Duodenal mucosa (tissue), 2 donors: ENCODE results near the gene MAPT.

Experiments used
- H3K27ac ChIP-seq: one replicate; pipeline ENCODE4 v1.7.0; 2013; ENCODE audit warnings: low read depth, low read length
- H3K27me3 ChIP-seq, 2 donors: one replicate each; pipeline ENCODE4 v1.7.0; 2013; ENCODE audit warnings: low read length in 2 of 2, control low read depth in 1 of 2; ENCODE audit not compliant: insufficient read depth in 2 of 2, control insufficient read depth in 1 of 2
- H3K36me3 ChIP-seq, 2 donors: one replicate each; pipeline ENCODE4 v1.7.0; 2013; ENCODE audit warnings: low read length in 2 of 2, control low read depth in 1 of 2; ENCODE audit not compliant: insufficient read depth in 2 of 2, control insufficient read depth in 1 of 2
- H3K4me1 ChIP-seq, 2 donors: one replicate each; pipeline ENCODE4 v1.7.0; 2013; ENCODE audit warnings: low read length in 2 of 2, control low read depth in 1 of 2; ENCODE audit not compliant: insufficient read depth in 2 of 2, control insufficient read depth in 1 of 2
- H3K4me3 ChIP-seq, 2 donors: one replicate each; pipeline ENCODE4 v1.7.0; 2013; ENCODE audit warnings: low read length in 2 of 2, low read depth in 1 of 2
- H3K9ac ChIP-seq, 2 donors: one replicate each; pipeline ENCODE4 v1.7.0; 2013; ENCODE audit warnings: low read length in 2 of 2, low read depth in 1 of 2
- H3K9me3 ChIP-seq, 2 donors: one replicate each; pipeline ENCODE4 v1.7.0; 2013; ENCODE audit warnings: low read length in 2 of 2, control low read depth in 1 of 2; ENCODE audit not compliant: control insufficient read depth in 1 of 2

The MAPT gene

GRCh38 chr17:46028981-46029565 is 134.7 kb downstream of the MAPT start:
- H3K27me3 ChIP-seq, result no peaks in the 10 kb centered on the region
- peaks cover 0 to 3% of the 10 kb centered on the region in 2 donors for H3K4me1 ChIP-seq
- no peak overlapping the region for H3K9ac ChIP-seq
- no peak overlapping the region for H3K27ac ChIP-seq
- H3K36me3 ChIP-seq, result peaks cover 50% of the 10 kb centered on the region in 2 donors
- H3K4me3 ChIP-seq, result no peak overlapping the region
- no peaks in the 10 kb centered on the region for H3K9me3 ChIP-seq

- H3K4me1 ChIP-seq, result peaks cover 0 to 3% of the 10 kb centered on the region in 2 donors
- no peaks in the 10 kb centered on the region for H3K27me3 ChIP-seq
- H3K27ac ChIP-seq, result no peak overlapping the region
- H3K9ac ChIP-seq, result no peak overlapping the region
- no peaks in the 10 kb centered on the region for H3K9me3 ChIP-seq
- no peak overlapping the region for H3K4me3 ChIP-seq
- H3K36me3 ChIP-seq, result peaks cover 52 to 55% of the 10 kb centered on the region in 2 donors
These were observed 135.3 kb downstream of the MAPT start for GRCh38 chr17:46029627-46030026.

GRCh38 chr17:46030752-46031151 is 136.4 kb downstream of the MAPT start:
- no peak overlapping the region for H3K4me3 ChIP-seq
- H3K4me1 ChIP-seq, result peaks cover under 1 to 6% of the 10 kb centered on the region in 2 donors
- no peaks in the 10 kb centered on the region for H3K9me3 ChIP-seq
- H3K27ac ChIP-seq, result no peak overlapping the region
- peaks cover 51 to 67% of the 10 kb centered on the region in 2 donors for H3K36me3 ChIP-seq
- H3K27me3 ChIP-seq, result no peaks in the 10 kb centered on the region
- H3K9ac ChIP-seq, result no peak overlapping the region

- Histone ChIP-seq H3K4me1 (peaks cover 0 to 6% of the 10 kb centered on the region in 2 donors), H3K9ac (no peak overlapping the region), H3K27me3 (no peaks in the 10 kb centered on the region), H3K9me3 (no peaks in the 10 kb centered on the region), H3K36me3 (peaks cover 51 to 74% of the 10 kb centered on the region in 2 donors), H3K4me3 (no peak overlapping the region), H3K27ac (no peak overlapping the region)
These were observed 137.1 kb downstream of the MAPT start for GRCh38 chr17:46031440-46031839.

- Histone ChIP-seq H3K36me3 (peaks cover 48 to 78% of the 10 kb centered on the region in 2 donors), H3K9ac (no peak overlapping the region), H3K4me1 (peaks cover 0 to 6% of the 10 kb centered on the region in 2 donors), H3K4me3 (no peak overlapping the region), H3K27ac (no peak overlapping the region), H3K9me3 (no peaks in the 10 kb centered on the region), H3K27me3 (no peaks in the 10 kb centered on the region)
These were observed 137.6 kb downstream of the MAPT start for GRCh38 chr17:46031920-46032319.

- Histone ChIP-seq H3K27me3 (no peaks in the 10 kb centered on the region), H3K4me1 (peaks cover 0 to 6% of the 10 kb centered on the region in 2 donors), H3K9me3 (no peaks in the 10 kb centered on the region), H3K9ac (no peak overlapping the region), H3K36me3 (peaks cover 54 to 88% of the 10 kb centered on the region in 2 donors), H3K4me3 (no peak overlapping the region), H3K27ac (no peak overlapping the region)
These were observed 138.6 kb downstream of the MAPT start for GRCh38 chr17:46032909-46033308.

- Histone ChIP-seq H3K4me3 (no peak overlapping the region), H3K9ac (no peak overlapping the region), H3K4me1 (peaks cover 0 to 6% of the 10 kb centered on the region in 2 donors), H3K27me3 (no peaks in the 10 kb centered on the region), H3K9me3 (no peaks in the 10 kb centered on the region), H3K27ac (no peak overlapping the region), H3K36me3 (peaks cover 58 to 89% of the 10 kb centered on the region in 2 donors)
These were observed 139.0 kb downstream of the MAPT start for GRCh38 chr17:46033392-46033791.

- H3K27me3 ChIP-seq, result no peaks in the 10 kb centered on the region
- no peaks in the 10 kb centered on the region for H3K9me3 ChIP-seq
- H3K4me1 ChIP-seq, result peaks cover 0 to 6% of the 10 kb centered on the region in 2 donors
- H3K9ac ChIP-seq, result no peak overlapping the region
- peaks cover 72 to 99% of the 10 kb centered on the region in 2 donors for H3K36me3 ChIP-seq
- no peak overlapping the region for H3K27ac ChIP-seq
- no peak overlapping the region for H3K4me3 ChIP-seq
These were observed 140.9 kb downstream of the MAPT start for GRCh38 chr17:46035112-46035818.

GRCh38 chr17:46036491-46036890 is 142.1 kb downstream of the MAPT start:
- Histone ChIP-seq H3K27me3 (no peaks in the 10 kb centered on the region), H3K4me3 (no peak overlapping the region), H3K27ac (no peak overlapping the region), H3K9me3 (no peaks in the 10 kb centered on the region), H3K36me3 (peaks cover 61 to 90% of the 10 kb centered on the region in 2 donors), H3K9ac (no peak overlapping the region), H3K4me1 (peaks cover 0 to 6% of the 10 kb centered on the region in 2 donors)

- H3K9me3 ChIP-seq, result no peaks in the 10 kb centered on the region
- H3K4me1 ChIP-seq, result peaks cover 4 to 11% of the 10 kb centered on the region in 2 donors
- no peak overlapping the region for H3K4me3 ChIP-seq
- H3K36me3 ChIP-seq, result peaks cover 48 to 80% of the 10 kb centered on the region in 2 donors
- H3K27ac ChIP-seq, result no peak overlapping the region
- H3K9ac ChIP-seq, result no peak overlapping the region
- H3K27me3 ChIP-seq, result no peaks in the 10 kb centered on the region
These were observed 143.4 kb downstream of the MAPT start for GRCh38 chr17:46037722-46038255.
